ENCODE data around the gene NUCB2.
"Not testable (repeated sequence)": the region's sequence is repeated elsewhere in the genome, so short reads cannot be mapped to it uniquely, and the experiment has no call there.

DNA sequence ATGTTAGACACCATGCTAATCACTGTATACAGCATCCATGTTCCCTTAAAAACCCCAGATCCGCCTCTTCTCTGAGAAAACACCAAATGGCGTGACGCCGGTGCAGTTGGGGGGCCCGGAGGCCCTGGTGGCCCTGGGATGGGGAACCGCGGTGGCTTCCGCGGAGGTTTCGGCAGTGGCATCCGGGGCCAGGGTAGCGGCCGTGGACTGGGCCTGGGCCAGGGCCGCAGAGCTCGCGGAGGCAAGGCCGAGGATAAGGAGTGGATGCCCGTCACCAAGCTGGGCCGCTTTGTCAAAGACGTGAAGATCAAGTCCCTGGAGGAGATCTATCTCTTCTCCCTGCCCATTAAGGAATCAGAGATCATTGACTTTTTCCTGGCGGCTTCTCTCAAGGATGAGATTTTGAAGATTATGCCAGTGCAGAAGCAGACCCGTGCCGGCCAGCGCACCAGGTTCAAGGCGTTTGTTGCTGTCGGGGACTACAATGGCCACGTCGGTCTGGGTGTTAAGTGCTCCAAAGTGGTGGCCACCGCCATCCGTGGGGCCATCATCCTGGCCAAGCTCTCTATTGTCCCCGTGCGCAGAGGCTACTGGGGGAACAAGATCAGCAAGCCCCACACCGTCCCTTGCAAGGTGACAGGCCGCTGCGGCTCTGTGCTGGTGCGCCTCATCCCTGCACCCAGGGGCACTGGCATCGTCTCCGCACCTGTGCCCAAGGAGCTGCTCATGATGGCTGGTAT, 48.2 kb upstream of the NUCB2 start:
- not testable (repeated sequence) for TF ChIP-seq POLR2A, POLR2AphosphoS5, EP300 (IDR thresholded peaks at IDR 0.05)
- TF ChIP-seq, protein P1, sequence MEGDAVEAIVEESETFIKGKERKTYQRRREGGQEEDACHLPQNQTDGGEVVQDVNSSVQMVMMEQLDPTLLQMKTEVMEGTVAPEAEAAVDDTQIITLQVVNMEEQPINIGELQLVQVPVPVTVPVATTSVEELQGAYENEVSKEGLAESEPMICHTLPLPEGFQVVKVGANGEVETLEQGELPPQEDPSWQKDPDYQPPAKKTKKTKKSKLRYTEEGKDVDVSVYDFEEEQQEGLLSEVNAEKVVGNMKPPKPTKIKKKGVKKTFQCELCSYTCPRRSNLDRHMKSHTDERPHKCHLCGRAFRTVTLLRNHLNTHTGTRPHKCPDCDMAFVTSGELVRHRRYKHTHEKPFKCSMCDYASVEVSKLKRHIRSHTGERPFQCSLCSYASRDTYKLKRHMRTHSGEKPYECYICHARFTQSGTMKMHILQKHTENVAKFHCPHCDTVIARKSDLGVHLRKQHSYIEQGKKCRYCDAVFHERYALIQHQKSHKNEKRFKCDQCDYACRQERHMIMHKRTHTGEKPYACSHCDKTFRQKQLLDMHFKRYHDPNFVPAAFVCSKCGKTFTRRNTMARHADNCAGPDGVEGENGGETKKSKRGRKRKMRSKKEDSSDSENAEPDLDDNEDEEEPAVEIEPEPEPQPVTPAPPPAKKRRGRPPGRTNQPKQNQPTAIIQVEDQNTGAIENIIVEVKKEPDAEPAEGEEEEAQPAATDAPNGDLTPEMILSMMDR (IDR thresholded peaks at IDR 0.05): not testable (repeated sequence)
